GM23338 (cell line): ENCODE measurements around the gene UNK. TPM values are rescaled to one million over a fixed set of nuclear protein-coding genes. Genes with fewer than 3 reads are reported as not detected.
A peak's percentile ranks its signal among the peaks of the same experiment; 100 is the strongest.

ENCODE experiments used
- ATAC-seq: fragments of 200-7000 bp; cut with Tn5 transposase; 3 replicates; pipeline ENCODE4 v1.9.1; 2020
- DNase-seq: peaks from one replicate; pipeline ENCODE4 v3.0.0-alpha.2; 2015; ENCODE audit warnings: low spot score
- H2AFZ ChIP-seq: fragments of 200-600 bp; sonication (generic); 2 replicates; pipeline ENCODE4 v1.8.0; 2016; ENCODE audit warnings: antibody characterized with exemption, mild to moderate bottlenecking, moderate library complexity
- H3F3A ChIP-seq: fragments of 200-600 bp; sonication (generic); replicated peaks from 2 replicates; pipeline ENCODE4 v1.8.0; 2017; ENCODE audit warnings: antibody characterized with exemption, mixed run types, low read depth
- H3K27ac ChIP-seq: fragments of 200-600 bp; sonication (generic); 2 replicates; pipeline ENCODE4 v1.6.1; 2016; ENCODE audit warnings: low read depth
- H3K27me3 ChIP-seq: fragments of 200-600 bp; sonication (generic); 2 replicates; pipeline ENCODE4 v1.8.0; 2016; ENCODE audit warnings: mild to moderate bottlenecking, mixed run types, moderate library complexity; ENCODE audit not compliant: insufficient read depth
- H3K36me3 ChIP-seq: fragments of 200-600 bp; sonication (generic); 2 replicates; pipeline ENCODE4 v1.8.0; 2016; ENCODE audit warnings: mild to moderate bottlenecking; ENCODE audit not compliant: insufficient read depth
- H3K4me1 ChIP-seq: fragments of 200-600 bp; sonication (generic); 2 replicates; pipeline ENCODE4 v1.8.0; 2016; ENCODE audit warnings: mild to moderate bottlenecking, moderate library complexity; ENCODE audit not compliant: insufficient read depth
- H3K4me2 ChIP-seq: fragments of 200-600 bp; sonication (generic); 2 replicates; pipeline ENCODE4 v1.7.1; 2017; ENCODE audit warnings: mixed run types
- H3K4me3 ChIP-seq: fragments of 200-600 bp; sonication (generic); 2 replicates; pipeline ENCODE4 v1.6.1; 2016; ENCODE audit warnings: mixed run types
- H3K79me2 ChIP-seq: fragments of 200-600 bp; sonication (generic); replicated peaks from 2 replicates; pipeline ENCODE4 v1.8.0; 2017; ENCODE audit warnings: mild to moderate bottlenecking; ENCODE audit not compliant: insufficient read depth
- H3K9me2 ChIP-seq: fragments of 200-600 bp; sonication (generic); 2 replicates; pipeline ENCODE4 v1.8.0; 2017; ENCODE audit not compliant: insufficient read depth
- H4K20me1 ChIP-seq: fragments of 200-600 bp; sonication (generic); replicated peaks from 2 replicates; pipeline ENCODE4 v1.8.0; 2017; ENCODE audit warnings: mild to moderate bottlenecking; ENCODE audit not compliant: insufficient read depth
- H3K27ac Mint-ChIP-seq: 2 replicates; pipeline ENCODE4 v1.8.0; 2020; ENCODE audit warnings: inconsistent platforms, mild to moderate bottlenecking, moderate library complexity, mixed read lengths
- H3K27me3 Mint-ChIP-seq: 3 replicates; pipeline ENCODE4 v1.8.0; 2022; ENCODE audit warnings: low read depth, mild to moderate bottlenecking, moderate library complexity, mixed read lengths, inconsistent platforms; ENCODE audit not compliant: insufficient read depth, poor library complexity
- H3K36me3 Mint-ChIP-seq: 3 replicates; pipeline ENCODE4 v1.8.0; 2021; ENCODE audit warnings: low read depth, mild to moderate bottlenecking, inconsistent platforms, moderate library complexity, mixed read lengths
- H3K4me1 Mint-ChIP-seq: 3 replicates; pipeline ENCODE4 v1.8.0; 2020; ENCODE audit warnings: mild to moderate bottlenecking, inconsistent platforms, mixed read lengths
- H3K4me3 Mint-ChIP-seq: 3 replicates; pipeline ENCODE4 v1.8.0; 2021; ENCODE audit warnings: moderate library complexity, mild to moderate bottlenecking, inconsistent platforms, mixed read lengths
- H3K9me3 Mint-ChIP-seq: 3 replicates; pipeline ENCODE4 v1.8.0; 2020; ENCODE audit warnings: moderate library complexity, mild to moderate bottlenecking, inconsistent platforms, mixed read lengths
- CREB1 ChIP-seq: fragments of 250-450 bp; sonication (Bioruptor Pico); IDR thresholded peaks from 2 replicates; pipeline ENCODE4 v1.5.0; 2020; ENCODE audit warnings: low read depth, mild to moderate bottlenecking, moderate library complexity
- POLR2AphosphoS5 ChIP-seq: IDR thresholded peaks from 2 replicates; pipeline ENCODE4 v1.6.1; 2016; ENCODE audit warnings: antibody characterized with exemption, low read depth
- ZNF114 ChIP-seq: fragments of 250-450 bp; sonication (Bioruptor Pico); IDR thresholded peaks from 2 replicates; pipeline ENCODE4 v1.5.0; 2020; ENCODE audit warnings: mild to moderate bottlenecking, moderate library complexity
- ZNF331 ChIP-seq: fragments of 250-450 bp; sonication (Bioruptor Pico); IDR thresholded peaks from 2 replicates; pipeline ENCODE4 v1.5.0; 2020; ENCODE audit warnings: low read depth, mild to moderate bottlenecking, moderate library complexity
- ZNF462 ChIP-seq: fragments of 250-450 bp; sonication (Bioruptor Pico); IDR thresholded peaks from 2 replicates; pipeline ENCODE4 v1.5.0; 2020; ENCODE audit warnings: mild to moderate bottlenecking, moderate library complexity
- polyA plus RNA-seq: library from polyadenylated mRNA; unstranded; fragments of >200 nt; fragmentation: Nextera tagmentation; extraction: Ambion mirVana; gene quantifications from 2 replicates; pipeline ENCODE4 v1.2.1, GENCODE V29; 2016
- total RNA-seq: library from RNA; depleted of rRNA; stranded (reverse); fragments of >200 nt; shearing (Covaris generic); gene quantifications from 2 replicates; pipeline ENCODE4 v1.2.3, GENCODE V29; 2014
- TF ChIP-seq, protein P1 (sequence below): IDR thresholded peaks from one replicate; pipeline ENCODE4 v1.6.1; 2018; ENCODE audit warnings: antibody characterized with exemption; ENCODE audit not compliant: unreplicated experiment
- TF ChIP-seq, protein P2 (sequence below): IDR thresholded peaks from 2 replicates; pipeline ENCODE4 v1.6.1; 2016; ENCODE audit warnings: antibody characterized with exemption

Gene UNK
- total and polyA plus RNA-seq, 2 experiments from 2014 or later: 21.8 to 65.2 TPM

DNA sequence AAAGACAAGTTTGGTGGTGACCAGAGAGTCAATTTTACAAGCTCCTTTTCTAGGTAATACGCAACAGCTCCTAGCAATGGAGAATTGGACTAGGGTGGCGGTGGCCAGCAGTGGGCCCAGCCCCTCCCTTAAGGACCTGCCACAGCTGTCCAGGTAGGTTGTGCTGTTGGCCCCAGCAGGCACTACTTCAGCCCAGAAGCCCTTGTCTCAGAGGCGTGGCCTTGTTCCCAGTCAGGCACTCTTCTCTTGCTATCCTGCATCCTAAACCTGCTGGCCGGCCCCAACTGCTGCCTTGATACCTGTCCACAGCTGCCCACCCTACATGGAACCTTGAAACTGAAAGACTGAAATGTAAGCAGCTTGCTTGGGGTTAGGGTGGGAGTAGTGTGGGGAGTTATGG lies 18.6 kb upstream of the UNK start:
- H3K4me1 ChIP-seq: peaks cover 3% of the 10 kb centered on the region; the same call in 1 of the 2 replicates
- H3K4me2 ChIP-seq: no peak overlapping the region
- H3K79me2 ChIP-seq: no peaks in the 10 kb centered on the region
- peaks cover 4% of the 10 kb centered on the region for H3F3A ChIP-seq
- Mint-ChIP-seq H3K27ac (no peak overlapping the region), H3K36me3 (no peaks in the 10 kb centered on the region; the same call in 2 of the 3 replicates), H3K4me1 (peaks cover 5% of the 10 kb centered on the region; the same call in 2 of the 3 replicates), H3K9me3 (no peaks in the 10 kb centered on the region; the same call in 2 of the 3 replicates), H3K27me3 (peaks cover 16% of the 10 kb centered on the region), H3K4me3 (peak overlapping the region; percentile 21; the same call in 1 of the 3 replicates)
- 0 out of 2 replicates have a peak, but pooled peaks cover 3% of the 10 kb centered on the region for H4K20me1 ChIP-seq
- no peak overlapping the region for H3K4me3 ChIP-seq
- ATAC-seq (peak; percentile 10; the same call in 2 of the 3 replicates), DNase-seq (no peak)
- H3K27ac ChIP-seq: no peak overlapping the region
- no peaks in the 10 kb centered on the region for H3K9me2 ChIP-seq
- TF ChIP-seq POLR2AphosphoS5 (no peak), CREB1 (CRISPR knock-in tag) (no peak), ZNF331 (no peak)
- TF ChIP-seq, protein P1, sequence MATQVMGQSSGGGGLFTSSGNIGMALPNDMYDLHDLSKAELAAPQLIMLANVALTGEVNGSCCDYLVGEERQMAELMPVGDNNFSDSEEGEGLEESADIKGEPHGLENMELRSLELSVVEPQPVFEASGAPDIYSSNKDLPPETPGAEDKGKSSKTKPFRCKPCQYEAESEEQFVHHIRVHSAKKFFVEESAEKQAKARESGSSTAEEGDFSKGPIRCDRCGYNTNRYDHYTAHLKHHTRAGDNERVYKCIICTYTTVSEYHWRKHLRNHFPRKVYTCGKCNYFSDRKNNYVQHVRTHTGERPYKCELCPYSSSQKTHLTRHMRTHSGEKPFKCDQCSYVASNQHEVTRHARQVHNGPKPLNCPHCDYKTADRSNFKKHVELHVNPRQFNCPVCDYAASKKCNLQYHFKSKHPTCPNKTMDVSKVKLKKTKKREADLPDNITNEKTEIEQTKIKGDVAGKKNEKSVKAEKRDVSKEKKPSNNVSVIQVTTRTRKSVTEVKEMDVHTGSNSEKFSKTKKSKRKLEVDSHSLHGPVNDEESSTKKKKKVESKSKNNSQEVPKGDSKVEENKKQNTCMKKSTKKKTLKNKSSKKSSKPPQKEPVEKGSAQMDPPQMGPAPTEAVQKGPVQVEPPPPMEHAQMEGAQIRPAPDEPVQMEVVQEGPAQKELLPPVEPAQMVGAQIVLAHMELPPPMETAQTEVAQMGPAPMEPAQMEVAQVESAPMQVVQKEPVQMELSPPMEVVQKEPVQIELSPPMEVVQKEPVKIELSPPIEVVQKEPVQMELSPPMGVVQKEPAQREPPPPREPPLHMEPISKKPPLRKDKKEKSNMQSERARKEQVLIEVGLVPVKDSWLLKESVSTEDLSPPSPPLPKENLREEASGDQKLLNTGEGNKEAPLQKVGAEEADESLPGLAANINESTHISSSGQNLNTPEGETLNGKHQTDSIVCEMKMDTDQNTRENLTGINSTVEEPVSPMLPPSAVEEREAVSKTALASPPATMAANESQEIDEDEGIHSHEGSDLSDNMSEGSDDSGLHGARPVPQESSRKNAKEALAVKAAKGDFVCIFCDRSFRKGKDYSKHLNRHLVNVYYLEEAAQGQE: no peak
- H3K36me3 ChIP-seq: no peaks in the 10 kb centered on the region
- no peak overlapping the region for H2AFZ ChIP-seq
- no peaks in the 10 kb centered on the region for H3K27me3 ChIP-seq

- Histone ChIP-seq H3K4me1 (peaks cover 3% of the 10 kb centered on the region; the same call in 1 of the 2 replicates), H3F3A (peaks cover 4% of the 10 kb centered on the region)
These were observed 16.7 kb upstream of the UNK start for GRCh38 chr17:75767881-75768280.

More at GRCh38 chr17:75767881-75768280, 16.7 kb upstream of the UNK start:
- Histone ChIP-seq H3K4me3 (no peak overlapping the region), H3K9me2 (no peaks in the 10 kb centered on the region), H3K4me2 (no peak overlapping the region), H3K36me3 (no peaks in the 10 kb centered on the region), H2AFZ (no peak overlapping the region), H3K27ac (no peak overlapping the region), H3K27me3 (no peaks in the 10 kb centered on the region), H4K20me1 (0 out of 2 replicates have a peak, but pooled peaks cover 3% of the 10 kb centered on the region), H3K79me2 (no peaks in the 10 kb centered on the region)
- DNase-seq: no peak
- TF ChIP-seq, protein P1: no peak
- no peak for TF ChIP-seq ZNF114 (CRISPR knock-in tag)
- no peak for TF ChIP-seq ZNF462 (CRISPR knock-in tag)
- TF ChIP-seq, protein P2, sequence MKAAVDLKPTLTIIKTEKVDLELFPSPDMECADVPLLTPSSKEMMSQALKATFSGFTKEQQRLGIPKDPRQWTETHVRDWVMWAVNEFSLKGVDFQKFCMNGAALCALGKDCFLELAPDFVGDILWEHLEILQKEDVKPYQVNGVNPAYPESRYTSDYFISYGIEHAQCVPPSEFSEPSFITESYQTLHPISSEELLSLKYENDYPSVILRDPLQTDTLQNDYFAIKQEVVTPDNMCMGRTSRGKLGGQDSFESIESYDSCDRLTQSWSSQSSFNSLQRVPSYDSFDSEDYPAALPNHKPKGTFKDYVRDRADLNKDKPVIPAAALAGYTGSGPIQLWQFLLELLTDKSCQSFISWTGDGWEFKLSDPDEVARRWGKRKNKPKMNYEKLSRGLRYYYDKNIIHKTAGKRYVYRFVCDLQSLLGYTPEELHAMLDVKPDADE: no peak
- no peak overlapping the region for H3K27ac Mint-ChIP-seq
- ATAC-seq: no peak
- H3K4me1 Mint-ChIP-seq: peaks cover 16% of the 10 kb centered on the region
- H3K27me3 Mint-ChIP-seq: peaks cover 15% of the 10 kb centered on the region
- H3K4me3 Mint-ChIP-seq: no peak overlapping the region
- no peaks in the 10 kb centered on the region for H3K36me3 Mint-ChIP-seq
- H3K9me3 Mint-ChIP-seq: no peaks in the 10 kb centered on the region
